ENCODE data around the gene LAMA5. TPM values are rescaled to one million over a fixed set of nuclear protein-coding genes. Genes with fewer than 3 reads are reported as not detected.
A peak's percentile ranks its signal among the peaks of the same experiment; 100 is the strongest.

The LAMA5 gene
- total RNA-seq, 1 experiment from 2014 or later = 266 TPM

DNA sequence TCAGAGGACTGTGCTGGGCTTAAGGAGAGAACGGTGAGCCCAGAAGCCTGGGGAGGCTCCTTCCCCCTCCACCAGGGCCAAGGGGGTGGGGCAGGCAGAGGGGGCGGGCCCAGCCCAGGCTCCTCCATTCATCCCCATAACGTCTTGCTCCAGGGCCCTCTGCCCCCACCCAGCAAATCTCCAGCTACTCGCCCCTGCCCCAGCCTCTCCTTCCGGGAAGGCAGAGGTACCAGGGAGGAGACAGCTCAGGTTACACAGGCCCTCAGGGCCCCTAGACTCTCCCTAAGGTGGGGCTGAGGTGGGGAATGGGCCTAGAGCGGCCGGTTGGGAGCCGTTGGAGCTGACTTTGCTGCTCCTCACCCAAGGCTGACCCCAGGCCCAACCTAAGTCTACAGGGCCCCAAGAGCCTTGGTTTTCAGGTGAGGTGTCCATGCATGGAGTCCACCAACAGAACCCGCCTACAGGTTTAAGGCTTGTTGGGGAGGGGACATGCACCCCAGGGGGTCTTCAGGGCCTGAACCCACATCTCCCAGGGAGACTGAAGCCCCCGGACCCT is 1.2 kb downstream of the LAMA5 start:
- ChIA-PET POLR2A (interaction anchor here (0.9 to 12.9 kb wide), 16 partner anchors 9 to 430 kb away, joined by 3 to 347 read pairs (median 4); partner anchors contain the start of genes ADRM1, LSM14B, MRGBP and PSMA7), CTCF (interaction anchor here (1.1 to 8.3 kb wide), 8 partner anchors 9 to 64 kb away, joined by 4 to 87 read pairs (median 36); partner anchors contain the start of gene RPS21)
- Mint-ChIP-seq H3K27me3 (ENCODE audit: insufficient read depth, unreplicated experiment) (no peaks in the 10 kb centered on the region), H3K4me1 (ENCODE audit: insufficient read depth, unreplicated experiment) (peaks cover 48% of the 10 kb centered on the region), H3K4me3 (ENCODE audit: unreplicated experiment) (peak overlapping the region; percentile 80), H3K27ac (ENCODE audit: low read depth, unreplicated experiment) (no peak overlapping the region), H3K9me3 (ENCODE audit: unreplicated experiment) (no peaks in the 10 kb centered on the region), H3K36me3 (ENCODE audit: insufficient read depth, unreplicated experiment) (peaks cover 33% of the 10 kb centered on the region)
- BruUV-seq (replicated peaks) = TSS peak; percentile 21
- peak; percentile 93 for DNase-seq (ENCODE audit: unreplicated experiment)
- TF ChIP-seq, protein P1, sequence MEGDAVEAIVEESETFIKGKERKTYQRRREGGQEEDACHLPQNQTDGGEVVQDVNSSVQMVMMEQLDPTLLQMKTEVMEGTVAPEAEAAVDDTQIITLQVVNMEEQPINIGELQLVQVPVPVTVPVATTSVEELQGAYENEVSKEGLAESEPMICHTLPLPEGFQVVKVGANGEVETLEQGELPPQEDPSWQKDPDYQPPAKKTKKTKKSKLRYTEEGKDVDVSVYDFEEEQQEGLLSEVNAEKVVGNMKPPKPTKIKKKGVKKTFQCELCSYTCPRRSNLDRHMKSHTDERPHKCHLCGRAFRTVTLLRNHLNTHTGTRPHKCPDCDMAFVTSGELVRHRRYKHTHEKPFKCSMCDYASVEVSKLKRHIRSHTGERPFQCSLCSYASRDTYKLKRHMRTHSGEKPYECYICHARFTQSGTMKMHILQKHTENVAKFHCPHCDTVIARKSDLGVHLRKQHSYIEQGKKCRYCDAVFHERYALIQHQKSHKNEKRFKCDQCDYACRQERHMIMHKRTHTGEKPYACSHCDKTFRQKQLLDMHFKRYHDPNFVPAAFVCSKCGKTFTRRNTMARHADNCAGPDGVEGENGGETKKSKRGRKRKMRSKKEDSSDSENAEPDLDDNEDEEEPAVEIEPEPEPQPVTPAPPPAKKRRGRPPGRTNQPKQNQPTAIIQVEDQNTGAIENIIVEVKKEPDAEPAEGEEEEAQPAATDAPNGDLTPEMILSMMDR (IDR thresholded peaks at IDR 0.05; ENCODE audit: unreplicated experiment) = no peak
- intact Hi-C loops (cut with micrococcal nuclease) = loop anchor here (1.0 to 5.0 kb wide), 2 partner anchors 39 to 64 kb away; partner anchors contain the start of gene ADRM1

DNA sequence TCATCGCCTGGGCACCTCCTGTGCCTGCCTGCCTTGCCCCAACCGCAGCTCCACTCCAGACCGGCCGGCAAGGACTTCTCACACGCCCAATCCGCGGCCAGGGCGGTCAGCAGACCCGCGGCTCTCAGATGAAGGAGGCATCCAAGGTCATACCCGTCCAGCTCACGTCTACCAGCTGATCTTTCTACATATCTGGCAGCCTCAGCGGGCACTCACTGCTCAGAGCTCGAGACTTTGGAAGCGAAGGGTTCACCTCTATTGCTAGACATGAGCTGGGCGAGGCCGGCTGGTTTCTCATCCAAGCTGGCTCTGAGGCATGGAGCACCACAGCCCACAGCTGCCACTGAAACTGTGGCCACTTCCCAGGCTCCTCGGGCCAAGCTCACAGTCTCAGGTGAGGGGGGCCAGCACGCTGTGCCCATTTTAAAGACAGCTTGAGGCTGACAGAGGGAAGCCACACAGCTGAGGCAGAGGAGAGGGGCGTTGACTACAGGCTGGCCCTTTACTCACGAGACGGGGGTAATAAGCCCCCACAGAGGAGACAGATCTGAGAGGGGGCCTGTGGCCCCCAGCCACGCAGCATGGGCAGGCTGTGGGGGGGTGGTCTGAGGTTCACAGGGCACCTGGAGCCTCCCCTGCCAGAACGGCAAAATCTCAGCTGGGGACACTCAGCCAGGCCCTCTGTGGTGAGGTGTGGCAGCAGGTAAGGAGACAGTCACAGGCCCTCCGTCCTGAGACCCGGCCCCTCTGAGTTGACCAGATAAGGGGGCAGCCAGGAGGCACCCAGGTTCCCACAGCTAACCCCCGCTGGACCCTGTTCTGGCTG is 2.0 kb downstream of the LAMA5 start:
- Mint-ChIP-seq H3K4me3 (ENCODE audit: unreplicated experiment) (peak overlapping the region; percentile 80), H3K36me3 (ENCODE audit: insufficient read depth, unreplicated experiment) (peaks cover 35% of the 10 kb centered on the region), H3K27ac (ENCODE audit: low read depth, unreplicated experiment) (no peak overlapping the region), H3K4me1 (ENCODE audit: insufficient read depth, unreplicated experiment) (peaks cover 48% of the 10 kb centered on the region), H3K27me3 (ENCODE audit: insufficient read depth, unreplicated experiment) (no peaks in the 10 kb centered on the region), H3K9me3 (ENCODE audit: unreplicated experiment) (no peaks in the 10 kb centered on the region)
- intact Hi-C loops (cut with micrococcal nuclease) = loop anchor here (1.0 to 5.0 kb wide), 2 partner anchors 40 to 63 kb away; partner anchors contain the start of gene ADRM1
- DNase-seq (ENCODE audit: unreplicated experiment) = peak; percentile 66
- BruUV-seq (replicated peaks) = no TSS peak
- TF ChIP-seq, protein P1 (IDR thresholded peaks at IDR 0.05; ENCODE audit: unreplicated experiment) = no peak
- ChIA-PET POLR2A (interaction anchor here (0.5 to 12.9 kb wide), 22 partner anchors 8 to 431 kb away, joined by 3 to 347 read pairs (median 4); partner anchors contain the start of genes ADRM1, LSM14B, MRGBP and PSMA7), CTCF (interaction anchor here (0.7 to 8.3 kb wide), 12 partner anchors 9 to 64 kb away, joined by 3 to 87 read pairs (median 10); partner anchors contain the start of genes ADRM1 and RPS21)

DNA sequence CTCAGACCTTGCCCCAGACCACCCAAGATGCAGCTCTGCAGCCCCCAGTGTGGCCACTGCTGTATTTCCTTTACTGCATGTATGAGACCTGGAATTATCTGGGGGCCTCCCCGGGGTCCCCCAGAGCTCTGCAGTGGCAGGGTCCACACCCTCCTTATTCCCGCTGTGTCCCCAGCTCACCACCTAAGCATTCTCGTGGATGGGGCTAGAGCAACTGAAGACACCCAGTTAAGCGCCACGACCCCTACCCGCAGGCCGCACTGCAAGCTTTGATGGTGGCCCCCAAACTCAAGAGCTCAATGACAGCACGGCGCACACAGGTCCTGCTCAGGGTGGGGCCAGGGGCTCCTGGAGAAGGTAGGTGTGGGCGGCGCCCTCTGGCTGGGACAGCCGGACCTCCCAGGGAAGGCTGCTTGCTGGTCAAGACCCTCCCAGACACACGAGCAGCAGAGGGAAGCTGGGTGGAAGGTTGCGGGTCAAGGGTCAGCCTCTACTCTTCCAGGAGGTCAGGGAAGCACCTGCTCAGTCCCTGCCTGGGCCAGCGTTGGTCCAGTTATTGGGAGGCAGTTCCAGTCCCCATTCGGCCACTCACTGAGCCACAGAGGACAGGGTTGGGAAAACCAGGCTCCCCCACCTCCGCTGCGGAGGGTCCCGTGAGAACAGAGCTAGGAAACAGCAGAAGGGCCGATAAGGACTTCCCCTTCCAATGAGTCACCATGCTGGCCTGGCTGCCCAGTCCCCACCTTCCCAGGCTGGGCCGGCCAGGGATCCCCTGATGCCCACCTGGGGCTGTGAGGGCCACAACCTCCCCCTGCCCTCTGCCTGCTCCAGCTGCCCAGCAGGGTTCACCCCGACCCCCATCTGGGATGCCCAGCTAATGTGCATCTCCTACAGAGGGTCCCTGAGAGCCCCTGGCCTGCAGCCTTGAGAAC is 2.9 kb downstream of the LAMA5 start:
- Mint-ChIP-seq H3K27ac (ENCODE audit: low read depth, unreplicated experiment) (no peak overlapping the region), H3K36me3 (ENCODE audit: insufficient read depth, unreplicated experiment) (peaks cover 35% of the 10 kb centered on the region), H3K27me3 (ENCODE audit: insufficient read depth, unreplicated experiment) (no peaks in the 10 kb centered on the region), H3K4me1 (ENCODE audit: insufficient read depth, unreplicated experiment) (peaks cover 48% of the 10 kb centered on the region), H3K9me3 (ENCODE audit: unreplicated experiment) (no peaks in the 10 kb centered on the region), H3K4me3 (ENCODE audit: unreplicated experiment) (peak overlapping the region; percentile 80)
- peak; percentile 36 for DNase-seq (ENCODE audit: unreplicated experiment)
- ChIA-PET CTCF (interaction anchor here (0.7 to 8.3 kb wide), 17 partner anchors 8 to 63 kb away, joined by 3 to 87 read pairs (median 5); partner anchors contain the start of genes ADRM1 and RPS21), POLR2A (interaction anchor here (0.7 to 12.9 kb wide), 12 partner anchors 7 to 430 kb away, joined by 3 to 347 read pairs (median 5); partner anchors contain the start of genes ADRM1 and RPS21)
- BruUV-seq (replicated peaks) = no TSS peak
- TF ChIP-seq, protein P1 (IDR thresholded peaks at IDR 0.05; ENCODE audit: unreplicated experiment) = no peak
- intact Hi-C loops (cut with micrococcal nuclease) = no loop called here
